ENCODE results near the gene ATOH1. TPM values are rescaled to one million over a fixed set of nuclear protein-coding genes. Genes with fewer than 3 reads are reported as not detected.

Gene ATOH1, protein sequence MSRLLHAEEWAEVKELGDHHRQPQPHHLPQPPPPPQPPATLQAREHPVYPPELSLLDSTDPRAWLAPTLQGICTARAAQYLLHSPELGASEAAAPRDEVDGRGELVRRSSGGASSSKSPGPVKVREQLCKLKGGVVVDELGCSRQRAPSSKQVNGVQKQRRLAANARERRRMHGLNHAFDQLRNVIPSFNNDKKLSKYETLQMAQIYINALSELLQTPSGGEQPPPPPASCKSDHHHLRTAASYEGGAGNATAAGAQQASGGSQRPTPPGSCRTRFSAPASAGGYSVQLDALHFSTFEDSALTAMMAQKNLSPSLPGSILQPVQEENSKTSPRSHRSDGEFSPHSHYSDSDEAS
- total RNA-seq = not detected in 2 replicates

DNA sequence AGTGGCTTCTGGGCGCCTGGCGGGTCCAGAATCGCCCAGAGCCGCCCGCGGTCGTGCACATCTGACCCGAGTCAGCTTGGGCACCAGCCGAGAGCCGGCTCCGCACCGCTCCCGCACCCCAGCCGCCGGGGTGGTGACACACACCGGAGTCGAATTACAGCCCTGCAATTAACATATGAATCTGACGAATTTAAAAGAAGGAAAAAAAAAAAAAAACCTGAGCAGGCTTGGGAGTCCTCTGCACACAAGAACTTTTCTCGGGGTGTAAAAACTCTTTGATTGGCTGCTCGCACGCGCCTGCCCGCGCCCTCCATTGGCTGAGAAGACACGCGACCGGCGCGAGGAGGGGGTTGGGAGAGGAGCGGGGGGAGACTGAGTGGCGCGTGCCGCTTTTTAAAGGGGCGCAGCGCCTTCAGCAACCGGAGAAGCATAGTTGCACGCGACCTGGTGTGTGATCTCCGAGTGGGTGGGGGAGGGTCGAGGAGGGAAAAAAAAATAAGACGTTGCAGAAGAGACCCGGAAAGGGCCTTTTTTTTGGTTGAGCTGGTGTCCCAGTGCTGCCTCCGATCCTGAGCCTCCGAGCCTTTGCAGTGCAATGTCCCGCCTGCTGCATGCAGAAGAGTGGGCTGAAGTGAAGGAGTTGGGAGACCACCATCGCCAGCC is at the start of gene ATOH1:
Gene ATOH1 (plus strand): TSS at position 422 of the 663 bp plus-strand sequence. CDS start 174 bp downstream, at position 596.

Measured in epithelial cell of umbilical artery (primary cell).